Stomach (tissue), 9 donors: ENCODE results near the gene DVL3. TPM values are rescaled to one million over a fixed set of nuclear protein-coding genes. Genes with fewer than 3 reads are reported as not detected.

Experiments used
- DNase-seq, 2 donors: peaks; one replicate each; pipeline versions ENCODE4 v3.0.0 to v3.0.0-alpha.2; 2013 to 2019
- H3K27ac ChIP-seq, 5 donors: fragments of 200-600 bp in 4 of 5; sonication (generic) in 4 of 5; one replicate each; pipeline ENCODE4 v1.5.1; 2013 to 2019; ENCODE audit warnings: mild to moderate bottlenecking in 1 of 5, moderate library complexity in 1 of 5
- H3K27me3 ChIP-seq, 3 donors: fragments of 200-600 bp; sonication (generic); one replicate each; pipeline ENCODE4 v1.5.1; 2017 to 2019; ENCODE audit warnings: mixed run types in 1 of 3
- H3K36me3 ChIP-seq, 4 donors: fragments of 200-600 bp; sonication (generic); 1 replicate in 3 of 4; 2 replicates in 1 of 4; pipeline ENCODE4 v1.5.1; 2016 to 2019
- H3K4me1 ChIP-seq, 4 donors: fragments of 200-600 bp; sonication (generic); one replicate each; pipeline ENCODE4 v1.5.1; 2016 to 2019
- H3K4me3 ChIP-seq, 4 donors: fragments of 200-600 bp; sonication (generic) in 3 of 4; one replicate each; pipeline ENCODE4 v1.5.1; 2016 to 2019; ENCODE audit warnings: mild to moderate bottlenecking in 1 of 4
- H3K9me3 ChIP-seq, 4 donors: fragments of 200-600 bp; sonication (generic); one replicate each; pipeline ENCODE4 v1.5.1; 2016 to 2019
- EP300 ChIP-seq: sonication (generic); formaldehyde crosslinking; IDR thresholded peaks from one replicate; pipeline ENCODE4 v1.6.1; 2017; ENCODE audit warnings: antibody characterized with exemption
- POLR2A ChIP-seq, 4 donors: fragments of 450-650 bp; IDR thresholded peaks; one replicate each; pipeline ENCODE4 v1.6.1; 2016; ENCODE audit warnings: antibody characterized with exemption in 4 of 4, control low read depth in 2 of 4, mild to moderate bottlenecking in 1 of 4, moderate library complexity in 1 of 4
- POLR2AphosphoS5 ChIP-seq, 3 donors: sonication (generic); formaldehyde crosslinking; IDR thresholded peaks; one replicate each; pipeline ENCODE4 v1.6.1; 2016; ENCODE audit warnings: antibody characterized with exemption in 3 of 3
- WGBS, 5 donors: extraction: QIAGEN DNeasy Blood & Tissue Kit in 3 of 5; methylation state at CpG; one replicate each; pipeline versions ENCODE4 v1.1.5 to v1.1.7; 2013 to 2018; 5-methylcytosine and 5-hydroxymethylcytosine counted together
- intact Hi-C: fragments of 100-400 bp; cut with DNase I; formaldehyde crosslinking; loops from one replicate; pipeline ENCODE4 v1.15.1; 2023; ENCODE audit warnings: low total_unique reads
- polyA plus RNA-seq, 3 donors: library from polyadenylated mRNA; stranded (reverse); fragments of 200-250 nt; gene quantifications; one replicate each; pipeline ENCODE4 v1.2.3, GENCODE V29; 2013
- total RNA-seq, 5 donors: library from RNA; depleted of rRNA; stranded (reverse); fragments of >200 nt; gene quantifications; one replicate each; pipeline versions ENCODE4 v1.1.0 to v1.2.3, GENCODE V29; 2014 to 2016
- TF ChIP-seq, protein P1 (sequence below), 7 experiments: fragments of 450-650 bp in 4 of 7; fragments of 200-600 bp in 3 of 7; sonication (generic) in 3 of 7; IDR thresholded peaks; one replicate each; pipeline ENCODE4 v1.5.1; 2016 to 2019; ENCODE audit warnings: antibody characterized with exemption in 7 of 7, control low read depth in 2 of 7, mild to moderate bottlenecking in 1 of 7
- donor health status: healthy with polysubstance abuse.
- donor health status: Bipolar disorder and iron deficiency.
- donor health status: healthy.

DVL3 gene
- total and polyA plus RNA-seq, 8 donors: 21.2 to 107 (median 40.2) TPM

DNA sequence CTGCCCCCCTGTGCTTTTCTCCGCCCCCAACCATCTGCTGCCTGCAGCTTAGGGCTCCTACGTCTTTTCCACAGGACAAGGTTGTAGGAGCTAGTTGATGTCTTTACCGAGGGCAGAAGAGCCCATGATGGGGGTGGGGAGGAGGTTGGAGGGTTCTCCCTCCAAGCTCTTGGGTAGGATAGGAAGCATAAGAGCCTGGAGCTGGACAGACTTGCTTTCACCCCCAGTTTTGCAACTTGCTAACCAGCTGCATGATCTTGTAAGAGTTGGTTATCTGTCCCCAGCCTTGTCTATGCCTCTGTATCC is 31.7 kb downstream of the DVL3 start:
- no peak for DNase-seq
- WGBS, 5 donors: 0 to 13% (median 6%) methylated on average over 3 of the region's 3 CpGs
- Histone ChIP-seq H3K9me3 (no peaks in the 10 kb centered on the region), H3K27me3 (no peaks in the 10 kb centered on the region), H3K4me3 (peak overlapping the region; percentile 65 to 96 (median 72)), H3K4me1 (peaks cover 22 to 44% (median 38%) of the 10 kb centered on the region in 4 donors), H3K36me3 (peaks cover 63 to 74% (median 72%) of the 10 kb centered on the region in 4 donors), H3K27ac (peak overlapping the region in 4 of 5 donors; percentile 83 to 90 (median 86))
- no peak for TF ChIP-seq POLR2AphosphoS5 (IDR thresholded peaks at IDR 0.05)
- intact Hi-C loops: loop anchor here (10.0 kb wide), 1 partner anchor 58 kb away; the partner anchor contains the start of genes ALG3 and EEF1AKMT4

DNA sequence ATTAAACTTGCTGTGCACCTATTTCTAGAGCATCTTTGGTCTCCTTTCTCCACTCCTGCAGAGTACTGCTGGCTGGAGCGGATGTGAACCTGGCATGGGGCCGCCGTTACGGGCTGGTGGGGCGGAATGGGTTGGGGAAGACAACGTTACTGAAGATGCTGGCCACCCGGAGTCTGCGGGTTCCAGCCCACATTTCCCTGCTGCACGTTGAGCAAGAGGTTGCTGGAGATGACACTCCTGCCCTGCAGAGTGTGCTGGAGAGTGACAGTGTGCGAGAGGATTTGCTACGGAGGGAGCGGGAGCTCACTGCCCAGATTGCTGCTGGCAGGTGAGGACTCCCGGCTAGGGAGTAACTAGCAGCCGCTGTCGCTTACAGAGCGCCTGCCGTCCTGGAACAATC is 32.9 kb downstream of the DVL3 start:
- intact Hi-C loops: loop anchor here (10.0 kb wide), 1 partner anchor 57 kb away; the partner anchor contains the start of genes ALG3 and EEF1AKMT4
- H3K27me3 ChIP-seq: no peaks in the 10 kb centered on the region
- peaks cover 22 to 44% (median 38%) of the 10 kb centered on the region in 4 donors for H3K4me1 ChIP-seq
- TF ChIP-seq EP300: no peak
- no peak for TF ChIP-seq POLR2AphosphoS5 (IDR thresholded peaks at IDR 0.05)
- no peak for TF ChIP-seq POLR2A (IDR thresholded peaks at IDR 0.05)
- TF ChIP-seq, protein P1, sequence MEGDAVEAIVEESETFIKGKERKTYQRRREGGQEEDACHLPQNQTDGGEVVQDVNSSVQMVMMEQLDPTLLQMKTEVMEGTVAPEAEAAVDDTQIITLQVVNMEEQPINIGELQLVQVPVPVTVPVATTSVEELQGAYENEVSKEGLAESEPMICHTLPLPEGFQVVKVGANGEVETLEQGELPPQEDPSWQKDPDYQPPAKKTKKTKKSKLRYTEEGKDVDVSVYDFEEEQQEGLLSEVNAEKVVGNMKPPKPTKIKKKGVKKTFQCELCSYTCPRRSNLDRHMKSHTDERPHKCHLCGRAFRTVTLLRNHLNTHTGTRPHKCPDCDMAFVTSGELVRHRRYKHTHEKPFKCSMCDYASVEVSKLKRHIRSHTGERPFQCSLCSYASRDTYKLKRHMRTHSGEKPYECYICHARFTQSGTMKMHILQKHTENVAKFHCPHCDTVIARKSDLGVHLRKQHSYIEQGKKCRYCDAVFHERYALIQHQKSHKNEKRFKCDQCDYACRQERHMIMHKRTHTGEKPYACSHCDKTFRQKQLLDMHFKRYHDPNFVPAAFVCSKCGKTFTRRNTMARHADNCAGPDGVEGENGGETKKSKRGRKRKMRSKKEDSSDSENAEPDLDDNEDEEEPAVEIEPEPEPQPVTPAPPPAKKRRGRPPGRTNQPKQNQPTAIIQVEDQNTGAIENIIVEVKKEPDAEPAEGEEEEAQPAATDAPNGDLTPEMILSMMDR (IDR thresholded peaks at IDR 0.05): no peak
- H3K27ac ChIP-seq: no peak overlapping the region
- peaks cover 63 to 74% (median 72%) of the 10 kb centered on the region in 4 donors for H3K36me3 ChIP-seq
- no peaks in the 10 kb centered on the region for H3K9me3 ChIP-seq
- 87 to 91% (median 88%) methylated on average over 16 to 17 of the region's 17 CpGs for WGBS, 5 donors
- H3K4me3 ChIP-seq: peak overlapping the region in 1 of 4 donors; percentile 96
- no peak for DNase-seq

DNA sequence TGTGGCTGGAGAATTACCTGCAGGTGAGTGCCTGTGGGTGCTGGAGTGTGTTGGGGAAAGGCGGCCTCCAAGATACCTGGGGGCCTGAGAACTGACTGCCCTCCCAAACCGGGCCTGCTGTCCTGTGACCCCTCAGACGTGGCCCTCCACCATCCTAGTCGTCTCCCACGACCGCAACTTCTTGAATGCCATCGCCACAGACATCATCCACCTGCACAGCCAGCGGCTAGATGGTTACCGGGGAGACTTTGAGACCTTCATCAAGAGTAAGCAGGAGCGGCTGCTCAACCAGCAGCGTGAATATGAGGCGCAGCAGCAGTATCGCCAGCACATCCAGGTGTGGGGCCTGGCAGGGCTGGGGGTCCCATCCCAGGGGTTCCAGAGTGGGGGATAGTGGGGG is 34.2 kb downstream of the DVL3 start:
- Histone ChIP-seq H3K36me3 (peaks cover 63 to 74% (median 72%) of the 10 kb centered on the region in 4 donors), H3K27me3 (no peaks in the 10 kb centered on the region), H3K4me3 (no peak overlapping the region), H3K4me1 (peaks cover 22 to 44% (median 38%) of the 10 kb centered on the region in 4 donors), H3K9me3 (no peaks in the 10 kb centered on the region), H3K27ac (no peak overlapping the region)
- no peak for TF ChIP-seq EP300
- TF ChIP-seq, protein P1 (IDR thresholded peaks at IDR 0.05): no peak
- TF ChIP-seq POLR2AphosphoS5 (IDR thresholded peaks at IDR 0.05): no peak
- no peak for TF ChIP-seq POLR2A (IDR thresholded peaks at IDR 0.05)
- WGBS, 5 donors: 91 to 94% (median 92%) methylated on average over 13 of the region's 13 CpGs
- intact Hi-C loops: loop anchor here (10.0 kb wide), 1 partner anchor 55 kb away; the partner anchor contains the start of genes ALG3 and EEF1AKMT4
- no peak for DNase-seq

DNA sequence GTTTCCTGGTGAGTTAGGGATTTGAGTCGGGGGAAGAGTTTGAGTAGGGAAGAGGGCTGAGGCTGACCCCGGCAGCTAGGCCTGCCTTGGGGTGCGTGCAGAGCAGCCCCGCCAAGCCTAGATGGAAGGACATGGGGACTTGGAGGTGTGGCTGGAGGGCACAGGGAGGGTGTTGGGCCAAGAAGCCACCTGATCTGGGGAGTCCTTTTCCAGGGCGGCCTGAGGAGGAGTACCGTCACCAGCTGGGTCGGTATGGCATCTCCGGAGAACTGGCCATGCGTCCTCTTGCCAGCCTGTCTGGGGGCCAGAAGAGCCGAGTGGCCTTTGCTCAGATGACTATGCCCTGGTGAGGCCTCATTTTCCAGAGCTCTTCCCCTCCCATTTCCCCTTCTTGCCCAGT is 37.7 kb downstream of the DVL3 start:
- intact Hi-C loops: no loop called here
- no peak for DNase-seq
- WGBS, 5 donors: 89 to 96% (median 93%) methylated on average over 9 to 10 of the region's 10 CpGs
- H3K27me3 ChIP-seq: no peaks in the 10 kb centered on the region
- H3K36me3 ChIP-seq: peaks cover 73 to 92% (median 89%) of the 10 kb centered on the region in 4 donors
- H3K4me1 ChIP-seq: peaks cover 4 to 22% (median 14%) of the 10 kb centered on the region in 4 donors
- no peak overlapping the region for H3K27ac ChIP-seq
- TF ChIP-seq, protein P1 (IDR thresholded peaks at IDR 0.05): no peak
- TF ChIP-seq EP300 (no peak), POLR2AphosphoS5 (IDR thresholded peaks at IDR 0.05) (no peak), POLR2A (IDR thresholded peaks at IDR 0.05) (no peak)
- H3K9me3 ChIP-seq: no peaks in the 10 kb centered on the region
- H3K4me3 ChIP-seq: no peak overlapping the region

DNA sequence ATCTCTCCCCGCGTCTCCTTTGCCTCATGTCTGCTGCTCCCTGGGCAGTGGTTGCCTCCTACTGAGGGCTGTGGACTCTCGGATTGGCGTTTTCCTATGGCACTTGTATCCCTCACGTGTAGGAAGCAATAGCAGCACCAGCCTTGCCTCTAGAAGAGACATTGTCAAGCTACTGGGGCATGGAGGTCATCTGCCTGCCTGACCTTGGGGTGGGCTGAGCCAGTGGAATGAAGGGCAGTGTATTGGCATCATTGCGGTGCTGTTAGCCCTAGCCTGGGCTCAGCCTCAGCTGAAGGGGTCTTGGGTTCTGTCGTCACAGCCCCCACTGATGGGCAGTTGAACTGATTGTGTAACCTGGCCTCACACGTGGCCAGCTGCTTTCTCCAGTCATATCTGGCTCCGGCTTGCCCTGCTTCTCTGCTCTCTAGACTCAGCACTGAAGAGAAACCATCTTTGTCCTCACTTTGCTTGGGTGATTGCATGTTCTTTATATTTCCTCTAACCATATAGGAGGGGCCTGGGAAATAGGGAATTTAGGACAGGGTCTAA is 38.9 kb downstream of the DVL3 start:
- no peak for DNase-seq
- Histone ChIP-seq H3K9me3 (no peaks in the 10 kb centered on the region), H3K4me1 (peaks cover 0 to 10% (median 3%) of the 10 kb centered on the region in 4 donors), H3K27me3 (no peaks in the 10 kb centered on the region), H3K27ac (no peak overlapping the region), H3K36me3 (peaks cover 62 to 80% (median 77%) of the 10 kb centered on the region in 4 donors), H3K4me3 (no peak overlapping the region)
- TF ChIP-seq POLR2A (IDR thresholded peaks at IDR 0.05): no peak
- TF ChIP-seq, protein P1 (IDR thresholded peaks at IDR 0.05): no peak
- TF ChIP-seq POLR2AphosphoS5 (IDR thresholded peaks at IDR 0.05): no peak
- TF ChIP-seq EP300: no peak
- 82 to 92% (median 85%) methylated on average over 6 to 9 of the region's 9 CpGs for WGBS, 5 donors
- intact Hi-C loops: no loop called here
